Right atrium auricular region (tissue), 2 donors: Measurements from ENCODE around the gene POLR2C. TPM values are rescaled to one million over a fixed set of nuclear protein-coding genes. Genes with fewer than 3 reads are reported as not detected.

Source experiments
- DNase-seq: peaks from one replicate; pipeline ENCODE4 v3.0.0-alpha.2; 2019; ENCODE audit warnings: low spot score
- H3K27ac ChIP-seq, 2 donors: fragments of 200-600 bp; sonication (generic); 1 replicate in 1 of 2; 2 replicates in 1 of 2; pipeline ENCODE4 v1.5.1; 2016 to 2019
- H3K27me3 ChIP-seq, 2 donors: fragments of 200-600 bp; sonication (generic); one replicate each; pipeline versions ENCODE4 v1.5.1 to v1.6.0; 2017 to 2019
- H3K36me3 ChIP-seq: fragments of 200-600 bp; sonication (generic); one replicate; pipeline ENCODE4 v1.5.1; 2016
- H3K4me1 ChIP-seq, 2 donors: fragments of 200-600 bp; sonication (generic); one replicate each; pipeline versions ENCODE4 v1.5.1 to v1.6.0; 2017 to 2019
- H3K4me3 ChIP-seq, 2 donors: fragments of 200-600 bp; sonication (generic); 1 replicate in 1 of 2; 2 replicates in 1 of 2; pipeline ENCODE4 v1.5.1; 2017 to 2019; ENCODE audit warnings: mild to moderate bottlenecking in 1 of 2, moderate library complexity in 1 of 2
- H3K9me3 ChIP-seq, 2 donors: fragments of 200-600 bp; sonication (generic); one replicate each; pipeline ENCODE4 v1.5.1; 2019
- total RNA-seq, 2 donors: library from RNA; depleted of rRNA; stranded (reverse); fragments of >200 nt; gene quantifications; one replicate each; pipeline ENCODE4 v1.1.0, GENCODE V29; 2016
- TF ChIP-seq, protein P1 (sequence below), 2 donors: fragments of 200-600 bp; sonication (generic); IDR thresholded peaks; one replicate each; pipeline ENCODE4 v1.5.1; 2019; ENCODE audit warnings: antibody characterized with exemption in 2 of 2

Gene POLR2C
- total RNA-seq, 2 donors from 2014 or later: 76.8 to 86.3 TPM

- Histone ChIP-seq H3K27me3 (no peaks in the 10 kb centered on the region), H3K9me3 (no peaks in the 10 kb centered on the region), H3K4me1 (peaks cover 0 to 13% of the 10 kb centered on the region in 2 donors), H3K4me3 (peak overlapping the region; percentile 77 to 99), H3K27ac (peak overlapping the region; percentile 75 to 91), H3K36me3 (peaks cover 62% of the 10 kb centered on the region)
- DNase-seq: no peak
- TF ChIP-seq, protein P1, sequence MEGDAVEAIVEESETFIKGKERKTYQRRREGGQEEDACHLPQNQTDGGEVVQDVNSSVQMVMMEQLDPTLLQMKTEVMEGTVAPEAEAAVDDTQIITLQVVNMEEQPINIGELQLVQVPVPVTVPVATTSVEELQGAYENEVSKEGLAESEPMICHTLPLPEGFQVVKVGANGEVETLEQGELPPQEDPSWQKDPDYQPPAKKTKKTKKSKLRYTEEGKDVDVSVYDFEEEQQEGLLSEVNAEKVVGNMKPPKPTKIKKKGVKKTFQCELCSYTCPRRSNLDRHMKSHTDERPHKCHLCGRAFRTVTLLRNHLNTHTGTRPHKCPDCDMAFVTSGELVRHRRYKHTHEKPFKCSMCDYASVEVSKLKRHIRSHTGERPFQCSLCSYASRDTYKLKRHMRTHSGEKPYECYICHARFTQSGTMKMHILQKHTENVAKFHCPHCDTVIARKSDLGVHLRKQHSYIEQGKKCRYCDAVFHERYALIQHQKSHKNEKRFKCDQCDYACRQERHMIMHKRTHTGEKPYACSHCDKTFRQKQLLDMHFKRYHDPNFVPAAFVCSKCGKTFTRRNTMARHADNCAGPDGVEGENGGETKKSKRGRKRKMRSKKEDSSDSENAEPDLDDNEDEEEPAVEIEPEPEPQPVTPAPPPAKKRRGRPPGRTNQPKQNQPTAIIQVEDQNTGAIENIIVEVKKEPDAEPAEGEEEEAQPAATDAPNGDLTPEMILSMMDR (IDR thresholded peaks at IDR 0.05): no peak
These were observed 491 bp downstream of the POLR2C start for GRCh38 chr16:57462978-57463362.

- Histone ChIP-seq H3K4me3 (no peak overlapping the region), H3K27ac (no peak overlapping the region), H3K36me3 (peaks cover 62% of the 10 kb centered on the region), H3K9me3 (no peaks in the 10 kb centered on the region), H3K27me3 (no peaks in the 10 kb centered on the region), H3K4me1 (peaks cover 0 to 13% of the 10 kb centered on the region in 2 donors)
- TF ChIP-seq, protein P1 (IDR thresholded peaks at IDR 0.05): no peak
- DNase-seq: no peak
These were observed 2.0 kb downstream of the POLR2C start for GRCh38 chr16:57464523-57464922.

- Histone ChIP-seq H3K27me3 (no peaks in the 10 kb centered on the region), H3K9me3 (no peaks in the 10 kb centered on the region), H3K4me1 (peaks cover 0 to 32% of the 10 kb centered on the region in 2 donors), H3K27ac (no peak overlapping the region), H3K36me3 (peaks cover 76% of the 10 kb centered on the region), H3K4me3 (no peak overlapping the region)
- TF ChIP-seq, protein P1 (IDR thresholded peaks at IDR 0.05): no peak
- DNase-seq: no peak
These were observed 5.9 kb downstream of the POLR2C start for GRCh38 chr16:57468346-57468745.

- Histone ChIP-seq H3K9me3 (no peaks in the 10 kb centered on the region), H3K36me3 (peaks cover 81% of the 10 kb centered on the region), H3K27ac (no peak overlapping the region), H3K4me3 (no peak overlapping the region), H3K27me3 (no peaks in the 10 kb centered on the region), H3K4me1 (peaks cover 0 to 25% of the 10 kb centered on the region in 2 donors)
- no peak for DNase-seq
- TF ChIP-seq, protein P1 (IDR thresholded peaks at IDR 0.05): no peak
These were observed 6.6 kb downstream of the POLR2C start for GRCh38 chr16:57469046-57469445.

- TF ChIP-seq, protein P1 (IDR thresholded peaks at IDR 0.05): no peak
- Histone ChIP-seq H3K27me3 (no peaks in the 10 kb centered on the region), H3K4me1 (peaks cover 0 to 23% of the 10 kb centered on the region in 2 donors), H3K36me3 (peaks cover 87% of the 10 kb centered on the region), H3K9me3 (no peaks in the 10 kb centered on the region), H3K4me3 (no peak overlapping the region), H3K27ac (no peak overlapping the region)
- DNase-seq: no peak
These were observed 7.5 kb downstream of the POLR2C start for GRCh38 chr16:57469917-57470470.

- Histone ChIP-seq H3K4me3 (no peak overlapping the region), H3K27ac (no peak overlapping the region), H3K27me3 (no peaks in the 10 kb centered on the region), H3K36me3 (peaks cover 86% of the 10 kb centered on the region), H3K4me1 (peaks cover 0 to 23% of the 10 kb centered on the region in 2 donors), H3K9me3 (no peaks in the 10 kb centered on the region)
- peak; percentile 80 for DNase-seq
- TF ChIP-seq, protein P1 (IDR thresholded peaks at IDR 0.05): no peak
These were observed 8.2 kb downstream of the POLR2C start for GRCh38 chr16:57470711-57471110.
